OCI-LY7 (cell line): ENCODE results near the gene HEATR9. TPM values are rescaled to one million over a fixed set of nuclear protein-coding genes. Genes with fewer than 3 reads are reported as not detected.
"Not testable (repeated sequence)": the region's sequence is repeated elsewhere in the genome, so short reads cannot be mapped to it uniquely, and the experiment has no call there.

Source experiments
- BruUV-seq: library from RNA; stranded (reverse); fragments of 400-500 nt; replicated peaks from 2 replicates; lab custom pipeline; 2021; lab: Mats Ljungman, UMichigan
- CTCF ChIA-PET: fragments of 300-600 bp; sonication (Branson Sonifier 250); formaldehyde crosslinking; loops from one replicate; lab custom pipeline; 2022; ENCODE audit warnings: antibody characterized with exemption; ENCODE audit not compliant: unreplicated experiment; lab: Charles Lee
- POLR2A ChIA-PET: fragments of 300-600 bp; sonication (Branson Sonifier 250); formaldehyde crosslinking; loops from one replicate; lab custom pipeline; 2022; ENCODE audit warnings: antibody characterized with exemption; lab: Charles Lee
- DNase-seq: peaks from one replicate; pipeline ENCODE4 v3.0.0-alpha.2; 2015; ENCODE audit warnings: low spot score
- H2AFZ ChIP-seq: fragments of 200-600 bp; sonication (generic), shearing (Covaris generic); 2 replicates; pipeline ENCODE4 v1.6.1; 2014; ENCODE audit warnings: mild to moderate bottlenecking, antibody characterized with exemption, low read length, moderate library complexity
- H3K27ac ChIP-seq: fragments of 200-600 bp; sonication (generic); 2 replicates; pipeline ENCODE4 v1.5.1; 2014; ENCODE audit warnings: mixed run types, low read depth, mild to moderate bottlenecking, moderate library complexity, low read length, inconsistent platforms; ENCODE audit not compliant: poor library complexity, severe bottlenecking
- H3K36me3 ChIP-seq: fragments of 200-600 bp; sonication (generic); 2 replicates; pipeline ENCODE4 v1.6.1; 2014; ENCODE audit warnings: mild to moderate bottlenecking, antibody characterized with exemption, low read length, moderate library complexity, mixed read lengths; ENCODE audit not compliant: insufficient read depth
- H3K4me1 ChIP-seq: fragments of 200-600 bp; sonication (generic); 2 replicates; pipeline ENCODE4 v1.5.1; 2014; ENCODE audit warnings: mild to moderate bottlenecking, low read length; ENCODE audit not compliant: insufficient read depth, poor library complexity, severe bottlenecking
- H3K4me2 ChIP-seq: fragments of 200-600 bp; sonication (generic); 2 replicates; pipeline ENCODE4 v1.6.1; 2014; ENCODE audit warnings: mild to moderate bottlenecking, low read length
- H3K4me3 ChIP-seq: fragments of 200-600 bp; sonication (generic); 2 replicates; pipeline ENCODE4 v1.5.1; 2014; ENCODE audit warnings: mild to moderate bottlenecking, low read depth, low read length; ENCODE audit not compliant: poor library complexity, severe bottlenecking
- H3K79me2 ChIP-seq: fragments of 200-600 bp; sonication (generic); 2 replicates; pipeline ENCODE4 v1.6.1; 2016; ENCODE audit warnings: low read depth, mild to moderate bottlenecking, low read length, moderate library complexity, mixed read lengths; ENCODE audit not compliant: insufficient read depth
- H3K9me2 ChIP-seq: fragments of 200-600 bp; sonication (generic); 2 replicates; pipeline ENCODE4 v1.6.1; 2016; ENCODE audit warnings: mild to moderate bottlenecking, low read length, mixed read lengths; ENCODE audit not compliant: insufficient read depth
- H3K9me3 ChIP-seq: fragments of 200-600 bp; sonication (generic); 2 replicates; pipeline ENCODE4 v1.6.1; 2014; ENCODE audit warnings: mild to moderate bottlenecking, mixed run types, low read length, mixed read lengths
- H4K20me1 ChIP-seq: fragments of 200-600 bp; sonication (generic); 2 replicates; pipeline ENCODE4 v1.6.1; 2014; ENCODE audit warnings: mild to moderate bottlenecking, antibody characterized with exemption, low read length, moderate library complexity, mixed read lengths; ENCODE audit not compliant: insufficient read depth
- CTCF ChIP-seq: fragments of 200-600 bp; sonication (generic); conservative IDR thresholded peaks from 2 replicates; pipeline ENCODE4 v1.5.1; 2014; ENCODE audit warnings: mild to moderate bottlenecking, antibody characterized with exemption, low read length, moderate library complexity, mixed read lengths
- EZH2phosphoT487 ChIP-seq: fragments of 200-600 bp; sonication (generic); IDR thresholded peaks from 2 replicates; pipeline ENCODE4 v1.6.1; 2018; ENCODE audit warnings: low read depth, borderline replicate concordance, mild to moderate bottlenecking, mixed run types, antibody characterized with exemption, low read length, moderate library complexity, mixed read lengths
- intact Hi-C: fragments of 100-400 bp; cut with micrococcal nuclease; formaldehyde crosslinking; loops from one replicate; pipeline ENCODE4 v1.10.0; 2022; ENCODE audit not compliant: unreplicated experiment
- total RNA-seq, 2 experiments: library from RNA; depleted of rRNA in 1 of 2; stranded (reverse); fragments of >200 nt in 1 of 2; shearing (Covaris generic) in 1 of 2; gene quantifications; 2 replicates each; pipeline ENCODE4 v1.2.3, GENCODE V29; 2014 to 2022

Gene HEATR9
- total RNA-seq, 2 experiments from 2014 or later, result not detected

- Histone ChIP-seq H3K4me2 (no peak overlapping the region), H3K79me2 (no peaks in the 10 kb centered on the region), H2AFZ (no peak overlapping the region), H3K9me3 (no peaks in the 10 kb centered on the region), H4K20me1 (no peaks in the 10 kb centered on the region), H3K9me2 (no peaks in the 10 kb centered on the region), H3K36me3 (no peaks in the 10 kb centered on the region), H3K27ac (no peak overlapping the region), H3K4me3 (no peak overlapping the region), H3K4me1 (no peaks in the 10 kb centered on the region)
- intact Hi-C loops, result no loop called here
- ChIA-PET CTCF (no interaction called here), POLR2A (no interaction called here)
- TF ChIP-seq EZH2phosphoT487 (no peak), CTCF (no peak)
- BruUV-seq, result no TSS peak
- no peak for DNase-seq
These were observed 31.6 kb upstream of the HEATR9 start for GRCh38 chr17:35900280-35900679.

- no peaks in the 10 kb centered on the region for H3K9me2 ChIP-seq
- no peaks in the 10 kb centered on the region for H3K9me3 ChIP-seq
- CTCF ChIA-PET, result no interaction called here
- H3K36me3 ChIP-seq, result no peaks in the 10 kb centered on the region
- H2AFZ ChIP-seq, result no peak overlapping the region
- POLR2A ChIA-PET, result no interaction called here
- no peak for TF ChIP-seq EZH2phosphoT487
- no peak for TF ChIP-seq CTCF
- H4K20me1 ChIP-seq, result no peaks in the 10 kb centered on the region
- H3K79me2 ChIP-seq, result no peaks in the 10 kb centered on the region
- no peak overlapping the region for H3K27ac ChIP-seq
- no peak for DNase-seq
- BruUV-seq, result no TSS peak
- no peak overlapping the region for H3K4me2 ChIP-seq
- H3K4me1 ChIP-seq, result no peaks in the 10 kb centered on the region
- intact Hi-C loops, result no loop called here
- no peak overlapping the region for H3K4me3 ChIP-seq
These were observed 29.8 kb upstream of the HEATR9 start for GRCh38 chr17:35898283-35899070.

- H3K79me2 ChIP-seq, H3K9me2 ChIP-seq, POLR2A ChIA-PET, BruUV-seq, H3K9me3 ChIP-seq, H3K4me2 ChIP-seq, H3K4me1 ChIP-seq, DNase-seq, H3K27ac ChIP-seq, H3K4me3 ChIP-seq, H4K20me1 ChIP-seq, intact Hi-C loops, H2AFZ ChIP-seq, H3K36me3 ChIP-seq: not testable (repeated sequence)
- CTCF ChIA-PET, result interaction anchor here (0.7 kb wide), 1 partner anchor 27 kb away, joined by 3 read pairs; no protein-coding TSS in a partner anchor
These were observed 29.1 kb upstream of the HEATR9 start for GRCh38 chr17:35897772-35898171.
